OCI-LY7 (cell line): ENCODE results near the gene TMEM179.

Source experiments
- CTCF ChIP-seq: fragments of 200-600 bp; sonication (generic); conservative IDR thresholded peaks from 2 replicates; pipeline ENCODE4 v1.5.1; 2014; ENCODE audit warnings: mild to moderate bottlenecking, antibody characterized with exemption, low read length, moderate library complexity, mixed read lengths
- EZH2phosphoT487 ChIP-seq: fragments of 200-600 bp; sonication (generic); IDR thresholded peaks from 2 replicates; pipeline ENCODE4 v1.6.1; 2018; ENCODE audit warnings: low read depth, borderline replicate concordance, mild to moderate bottlenecking, mixed run types, antibody characterized with exemption, low read length, moderate library complexity, mixed read lengths

DNA sequence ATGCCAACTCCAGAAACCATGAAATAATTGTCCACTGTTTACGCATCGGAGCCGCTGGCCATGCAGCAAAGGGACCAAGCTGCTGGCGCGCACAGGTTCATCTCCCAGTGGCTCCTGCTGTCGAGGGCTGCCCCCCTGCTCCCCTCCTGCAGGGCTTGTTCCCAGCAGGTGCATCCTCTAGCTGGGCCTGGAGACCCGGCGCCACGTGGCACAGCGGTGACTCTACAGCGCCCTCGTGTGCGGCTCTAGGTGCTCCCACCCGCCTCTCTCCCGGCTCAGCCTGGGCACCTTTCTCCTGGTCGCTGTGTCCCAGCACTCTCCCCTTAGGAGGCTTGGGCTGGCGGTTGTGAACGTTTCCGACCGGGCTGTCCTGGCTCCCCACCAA lies 47.3 kb upstream of the TMEM179 start:
- TF ChIP-seq CTCF (no peak), EZH2phosphoT487 (no peak)
